Stimulated activated effector memory CD8-positive, alpha-beta T cell treated with anti-CD3 and anti-CD28 coated beads, Interleukin-12 subunit alpha, Interleukin-12 subunit beta, amount 100 ng/mL, for 72 hours (primary cell): ENCODE results near the gene F9.

Source experiments
- ATAC-seq: fragments of 150-1000 bp; cut with Tn5 transposase; 2 replicates; pipeline ENCODE4 v1.10.0; 2021
- DNase-seq, 2 donors: peaks; one replicate each; pipeline ENCODE4 v3.0.0; 2021 to 2022; ENCODE audit warnings: low spot score in 2 of 2
- H3K27ac Mint-ChIP-seq: one replicate; pipeline ENCODE4 v1.8.0; 2022; ENCODE audit warnings: mild to moderate bottlenecking, mixed read lengths
- H3K36me3 Mint-ChIP-seq: one replicate; pipeline ENCODE4 v1.8.0; 2022; ENCODE audit warnings: mild to moderate bottlenecking, mixed read lengths
- H3K4me1 Mint-ChIP-seq: one replicate; pipeline ENCODE4 v1.8.0; 2022; ENCODE audit warnings: mixed read lengths
- H3K4me3 Mint-ChIP-seq: one replicate; pipeline ENCODE4 v1.8.0; 2022; ENCODE audit warnings: mild to moderate bottlenecking, mixed read lengths
- H3K9me3 Mint-ChIP-seq: one replicate; pipeline ENCODE4 v1.8.0; 2022; ENCODE audit warnings: mixed read lengths

Gene F9

DNA sequence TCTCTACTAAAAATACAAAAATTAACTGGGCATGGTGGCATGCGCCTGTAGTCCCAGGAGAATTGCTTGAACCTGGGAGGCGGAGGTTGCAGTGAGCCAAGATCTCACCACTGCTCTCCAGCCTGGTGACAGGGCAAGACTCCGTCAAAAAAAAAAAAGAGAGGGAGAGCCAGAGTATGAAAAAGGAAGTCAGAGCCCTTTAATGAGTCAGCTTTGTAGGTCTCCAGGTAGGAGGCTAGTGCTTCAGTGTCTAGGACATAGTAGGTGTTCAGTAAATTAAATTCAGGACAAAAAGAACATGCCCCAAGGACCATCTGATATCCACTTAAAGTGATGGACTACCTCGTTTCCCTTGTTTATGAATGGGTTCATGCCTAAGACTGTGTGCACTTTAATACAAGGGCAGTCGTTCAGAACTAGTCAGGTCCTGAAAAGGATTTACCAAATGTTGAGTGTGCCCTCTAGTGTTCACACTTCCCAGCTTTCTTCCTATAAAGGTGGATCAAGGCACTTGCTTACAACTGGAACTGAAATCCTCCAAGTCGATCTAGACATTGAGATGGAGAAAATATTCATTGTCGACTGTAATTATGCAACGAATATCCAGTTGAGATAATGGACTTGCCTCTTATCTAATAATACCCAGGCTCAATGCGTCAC lies 29.0 kb downstream of the F9 start:
- no peak for DNase-seq
- ATAC-seq = no peak
- Mint-ChIP-seq H3K27ac (no peak overlapping the region), H3K36me3 (no peaks in the 10 kb centered on the region), H3K4me3 (no peak overlapping the region), H3K4me1 (no peaks in the 10 kb centered on the region), H3K9me3 (no peaks in the 10 kb centered on the region)

DNA sequence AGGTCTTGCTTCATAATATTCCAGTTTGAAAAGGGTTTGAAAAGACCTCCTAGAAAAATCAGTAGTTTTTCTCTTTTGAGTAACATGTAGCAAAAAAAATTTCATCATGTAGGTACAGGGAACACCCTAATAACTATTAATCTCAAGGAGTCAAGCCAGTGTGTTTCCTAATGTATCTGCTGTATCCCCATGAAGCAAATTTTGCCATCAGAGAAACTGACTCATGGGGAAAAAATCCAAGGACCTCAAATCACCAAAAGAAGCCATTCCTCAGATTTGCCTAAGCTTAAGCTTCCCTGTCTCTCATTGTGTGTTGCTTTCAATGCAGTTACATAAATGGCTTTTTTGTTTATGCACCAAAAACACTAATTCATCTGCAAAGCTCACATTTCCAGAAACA lies 29.7 kb downstream of the F9 start:
- no peak overlapping the region for H3K4me3 Mint-ChIP-seq
- H3K27ac Mint-ChIP-seq = no peak overlapping the region
- no peaks in the 10 kb centered on the region for H3K36me3 Mint-ChIP-seq
- DNase-seq = no peak
- no peak for ATAC-seq
- no peaks in the 10 kb centered on the region for H3K4me1 Mint-ChIP-seq
- H3K9me3 Mint-ChIP-seq = no peaks in the 10 kb centered on the region

DNA sequence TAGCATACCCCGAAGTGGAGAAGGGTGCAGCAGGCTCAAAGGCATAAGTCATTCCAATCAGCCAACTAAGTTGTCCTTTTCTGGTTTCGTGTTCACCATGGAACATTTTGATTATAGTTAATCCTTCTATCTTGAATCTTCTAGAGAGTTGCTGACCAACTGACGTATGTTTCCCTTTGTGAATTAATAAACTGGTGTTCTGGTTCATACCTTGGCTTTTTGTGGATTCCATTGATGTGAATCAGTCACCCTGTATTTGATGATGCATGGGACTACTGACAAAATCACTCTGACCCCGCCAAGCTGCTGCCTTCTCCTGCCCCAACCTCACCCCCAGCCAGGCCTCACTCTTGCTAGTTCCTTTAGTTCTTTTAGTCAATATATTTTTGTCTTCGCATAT lies 32.7 kb downstream of the F9 start:
- no peak for DNase-seq
- Mint-ChIP-seq H3K9me3 (no peaks in the 10 kb centered on the region), H3K4me1 (no peaks in the 10 kb centered on the region), H3K36me3 (no peaks in the 10 kb centered on the region), H3K27ac (no peak overlapping the region), H3K4me3 (no peak overlapping the region)
- no peak for ATAC-seq

DNA sequence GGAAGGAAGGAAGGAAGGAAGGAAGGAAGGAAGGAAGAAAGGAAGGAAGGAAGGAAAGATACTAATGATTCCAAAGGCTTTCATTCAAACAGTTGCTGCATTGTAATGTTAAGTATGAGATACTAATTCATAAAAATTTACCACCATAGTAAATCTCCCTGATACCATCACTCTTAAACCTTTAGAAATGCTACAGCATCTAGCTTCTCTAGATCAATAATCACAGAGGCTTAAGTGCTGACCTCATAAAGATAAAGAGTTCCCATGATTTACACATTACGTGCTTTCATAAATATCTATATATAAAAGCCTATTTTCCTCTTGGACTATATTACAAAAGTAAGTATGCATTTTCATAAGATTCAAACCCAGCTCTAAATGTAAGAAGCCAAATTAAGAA lies 36.4 kb downstream of the F9 start:
- Mint-ChIP-seq H3K4me3 (no peak overlapping the region), H3K9me3 (no peaks in the 10 kb centered on the region), H3K4me1 (no peaks in the 10 kb centered on the region), H3K36me3 (no peaks in the 10 kb centered on the region), H3K27ac (no peak overlapping the region)
- ATAC-seq (no peak), DNase-seq (no peak)

DNA sequence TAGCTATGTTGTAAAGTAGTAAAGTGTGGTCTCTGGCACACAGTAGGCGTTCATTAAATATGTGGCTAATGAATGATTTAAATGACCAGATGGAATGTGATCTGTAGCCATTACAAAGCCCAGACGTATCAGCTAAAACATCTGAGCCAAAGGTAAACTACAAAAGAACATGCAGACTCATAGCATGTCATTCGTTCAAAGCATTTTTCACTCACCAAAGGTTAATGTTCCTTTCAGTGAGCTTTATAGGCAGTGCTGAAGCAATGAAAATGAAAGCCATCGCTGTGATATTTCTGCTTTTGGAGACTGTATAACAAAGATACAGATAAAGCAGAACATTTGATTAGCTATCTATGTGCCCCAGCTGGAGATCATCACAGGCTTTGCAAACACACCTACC lies 50.5 kb downstream of the F9 start:
- no peak for ATAC-seq
- Mint-ChIP-seq H3K9me3 (no peaks in the 10 kb centered on the region), H3K36me3 (no peaks in the 10 kb centered on the region), H3K4me1 (no peaks in the 10 kb centered on the region), H3K4me3 (no peak overlapping the region), H3K27ac (no peak overlapping the region)
- no peak for DNase-seq

DNA sequence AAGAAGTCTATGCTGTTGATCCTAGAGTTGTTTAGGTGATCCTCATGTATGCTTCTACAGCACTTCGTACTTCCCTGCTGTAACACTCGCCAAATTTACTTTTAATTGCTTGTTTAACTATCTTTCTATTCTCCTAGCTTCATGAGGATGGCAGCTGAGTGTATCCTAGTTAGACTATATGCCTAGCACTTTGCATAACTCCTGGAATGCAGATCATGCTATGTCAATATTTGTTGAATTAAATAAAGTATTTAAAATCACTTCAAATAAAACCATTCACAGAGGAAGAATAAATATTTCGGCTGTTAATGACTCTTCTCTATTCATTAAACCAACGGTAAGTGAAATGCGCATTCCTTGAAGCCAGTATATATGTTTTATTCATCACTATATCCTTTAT lies 55.1 kb downstream of the F9 start:
- H3K4me3 Mint-ChIP-seq = no peak overlapping the region
- ATAC-seq (no peak), DNase-seq (no peak)
- no peaks in the 10 kb centered on the region for H3K36me3 Mint-ChIP-seq
- H3K9me3 Mint-ChIP-seq = no peaks in the 10 kb centered on the region
- no peak overlapping the region for H3K27ac Mint-ChIP-seq
- no peaks in the 10 kb centered on the region for H3K4me1 Mint-ChIP-seq

DNA sequence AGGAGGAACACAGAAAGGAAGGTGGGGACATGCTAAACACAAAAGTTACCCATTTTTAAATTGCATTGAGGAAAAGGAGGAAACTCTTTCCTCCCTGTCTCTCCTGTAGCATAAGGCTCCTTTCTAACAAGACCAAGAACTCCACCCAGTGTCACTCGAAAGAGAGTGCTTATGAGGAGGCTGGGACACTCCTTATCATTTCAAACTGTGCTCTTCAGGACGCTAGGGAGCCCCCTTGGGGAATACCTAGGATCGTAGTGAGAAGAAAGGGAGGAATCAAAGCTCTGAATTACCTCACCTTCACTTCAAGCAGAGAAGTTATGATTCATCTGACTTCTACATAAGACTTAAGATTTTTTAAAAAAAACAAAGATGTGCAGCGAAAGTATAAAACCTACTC lies 65.5 kb downstream of the F9 start:
- no peak overlapping the region for H3K4me3 Mint-ChIP-seq
- no peak for ATAC-seq
- no peaks in the 10 kb centered on the region for H3K36me3 Mint-ChIP-seq
- no peak for DNase-seq
- no peak overlapping the region for H3K27ac Mint-ChIP-seq
- H3K9me3 Mint-ChIP-seq = peaks cover 3% of the 10 kb centered on the region
- no peaks in the 10 kb centered on the region for H3K4me1 Mint-ChIP-seq

DNA sequence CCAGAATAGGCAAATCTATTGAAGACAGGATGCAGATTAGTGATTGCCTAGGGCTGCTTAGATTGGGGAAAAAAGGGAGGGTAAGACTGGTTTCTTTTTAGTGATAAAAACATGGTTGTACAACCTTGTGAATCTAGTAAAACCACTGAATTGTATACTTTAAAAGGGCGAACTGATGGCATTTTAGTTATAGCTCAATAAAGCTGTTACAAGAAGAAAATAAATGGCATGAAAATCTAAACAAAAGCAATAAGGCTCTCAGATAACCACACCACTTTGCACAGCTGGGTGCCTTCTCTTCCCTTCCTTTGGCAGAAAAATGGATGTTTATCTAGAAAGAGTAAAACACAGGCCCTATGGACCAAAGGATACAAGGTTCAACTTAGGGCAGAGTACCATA lies 69.6 kb downstream of the F9 start:
- H3K4me1 Mint-ChIP-seq = no peaks in the 10 kb centered on the region
- ATAC-seq (no peak), DNase-seq (no peak)
- H3K9me3 Mint-ChIP-seq = peaks cover 3% of the 10 kb centered on the region
- no peak overlapping the region for H3K4me3 Mint-ChIP-seq
- H3K36me3 Mint-ChIP-seq = no peaks in the 10 kb centered on the region
- H3K27ac Mint-ChIP-seq = no peak overlapping the region
